Liver (tissue), 9 donors: ENCODE data around the gene PRELID1. TPM values are rescaled to one million over a fixed set of nuclear protein-coding genes. Genes with fewer than 3 reads are reported as not detected.
A peak's percentile ranks its signal among the peaks of the same experiment; 100 is the strongest.

ENCODE experiments used
- DNase-seq: peaks from one replicate; pipeline ENCODE4 v3.0.0-alpha.2; 2017; ENCODE audit warnings: low spot score
- H3K27ac ChIP-seq, 2 donors: one replicate each; pipeline ENCODE4 v1.7.0; 2013; ENCODE audit warnings: inconsistent platforms in 2 of 2, low read length in 2 of 2, control low read depth in 1 of 2, low read depth in 1 of 2, mild to moderate bottlenecking in 1 of 2
- H3K27me3 ChIP-seq, 4 donors: one replicate each; pipeline versions ENCODE4 v1.6.1 to v1.7.0; 2013; ENCODE audit warnings: low read length in 3 of 4, inconsistent platforms in 1 of 4, mild to moderate bottlenecking in 1 of 4, moderate library complexity in 1 of 4; ENCODE audit not compliant: control insufficient read depth in 4 of 4, insufficient read depth in 4 of 4
- H3K36me3 ChIP-seq, 4 donors: one replicate each; pipeline versions ENCODE4 v1.6.1 to v1.7.0; 2013; ENCODE audit warnings: low read length in 3 of 4, mild to moderate bottlenecking in 3 of 4, low read depth in 1 of 4, moderate library complexity in 1 of 4; ENCODE audit not compliant: control insufficient read depth in 4 of 4, insufficient read depth in 3 of 4
- H3K4me1 ChIP-seq, 4 donors: one replicate each; pipeline versions ENCODE4 v1.6.1 to v1.7.0; 2013; ENCODE audit warnings: low read length in 3 of 4, mild to moderate bottlenecking in 3 of 4, moderate library complexity in 1 of 4; ENCODE audit not compliant: control insufficient read depth in 4 of 4, insufficient read depth in 4 of 4
- H3K4me3 ChIP-seq, 3 donors: one replicate each; pipeline versions ENCODE4 v1.6.1 to v1.7.0; 2013; ENCODE audit warnings: low read length in 3 of 3, control low read depth in 1 of 3, low read depth in 1 of 3, mild to moderate bottlenecking in 1 of 3
- H3K9ac ChIP-seq, 2 donors: one replicate each; pipeline ENCODE4 v1.7.0; 2013; ENCODE audit warnings: low read length in 2 of 2, mild to moderate bottlenecking in 2 of 2, moderate library complexity in 2 of 2, control low read depth in 1 of 2, low read depth in 1 of 2
- H3K9me3 ChIP-seq, 4 donors: one replicate each; pipeline versions ENCODE4 v1.6.1 to v1.7.0; 2013; ENCODE audit warnings: low read length in 3 of 4; ENCODE audit not compliant: control insufficient read depth in 4 of 4
- EGR1 ChIP-seq, 2 donors: IDR thresholded peaks; 2 replicates each; pipeline ENCODE4 v1.6.1; 2016 to 2018; ENCODE audit warnings: antibody characterized with exemption in 2 of 2, low read depth in 2 of 2
- FOXA1 ChIP-seq: IDR thresholded peaks from 2 replicates; pipeline ENCODE4 v1.6.1; 2016; ENCODE audit warnings: antibody characterized with exemption
- FOXA2 ChIP-seq: IDR thresholded peaks from 2 replicates; pipeline ENCODE4 v1.6.1; 2016; ENCODE audit warnings: antibody characterized with exemption
- GABPA ChIP-seq, 2 donors: IDR thresholded peaks in 1 of 2; conservative IDR thresholded peaks in 1 of 2; 2 replicates each; pipeline ENCODE4 v1.6.1; 2016; ENCODE audit warnings: antibody characterized with exemption in 2 of 2, mild to moderate bottlenecking in 1 of 2, moderate library complexity in 1 of 2
- HNF4A ChIP-seq, 2 donors: conservative IDR thresholded peaks; 2 replicates each; pipeline ENCODE4 v1.6.1; 2016; ENCODE audit warnings: antibody characterized with exemption in 2 of 2, mild to moderate bottlenecking in 2 of 2
- HNF4G ChIP-seq: IDR thresholded peaks from 2 replicates; pipeline ENCODE4 v1.6.1; 2016; ENCODE audit warnings: antibody characterized with exemption
- JUND ChIP-seq, 2 donors: IDR thresholded peaks; 2 replicates each; pipeline ENCODE4 v1.6.1; 2016; ENCODE audit warnings: antibody characterized with exemption in 2 of 2
- NR2F2 ChIP-seq: IDR thresholded peaks from 2 replicates; pipeline ENCODE4 v1.6.1; 2016; ENCODE audit warnings: antibody characterized with exemption
- RAD21 ChIP-seq, 2 donors: IDR thresholded peaks; 2 replicates each; pipeline ENCODE4 v1.6.1; 2016; ENCODE audit warnings: antibody characterized with exemption in 2 of 2, mild to moderate bottlenecking in 2 of 2
- REST ChIP-seq: IDR thresholded peaks from 2 replicates; pipeline ENCODE4 v1.6.1; 2016; ENCODE audit warnings: antibody characterized with exemption, mild to moderate bottlenecking
- RXRA ChIP-seq, 2 donors: IDR thresholded peaks; 2 replicates each; pipeline ENCODE4 v1.6.1; 2017 to 2018; ENCODE audit warnings: antibody characterized with exemption in 2 of 2, mild to moderate bottlenecking in 1 of 2
- SP1 ChIP-seq: IDR thresholded peaks from 2 replicates; pipeline ENCODE4 v1.6.1; 2018; ENCODE audit warnings: antibody characterized with exemption, mild to moderate bottlenecking
- TAF1 ChIP-seq: conservative IDR thresholded peaks from 2 replicates; pipeline ENCODE4 v1.6.1; 2016; ENCODE audit warnings: antibody characterized with exemption, mild to moderate bottlenecking
- YY1 ChIP-seq: IDR thresholded peaks from 2 replicates; pipeline ENCODE4 v1.6.1; 2016; ENCODE audit warnings: antibody characterized with exemption, mild to moderate bottlenecking
- WGBS: extraction: QIAGEN DNeasy Blood & Tissue Kit; methylation state at CpG from one replicate; pipeline ENCODE4 v1.1.7; 2013; 5-methylcytosine and 5-hydroxymethylcytosine counted together
- polyA plus RNA-seq, 2 donors: library from polyadenylated mRNA; stranded (reverse) in 1 of 2; unstranded in 1 of 2; fragments of 200-250 nt in 1 of 2; fragments of >200 nt in 1 of 2; fragmentation: Nextera tagmentation in 1 of 2; extraction: Ambion mirVana in 1 of 2; gene quantifications; one replicate each; pipeline versions ENCODE4 v1.2.1 to v1.2.3, GENCODE V29; 2013 to 2015
- total RNA-seq, 2 donors: library from RNA; depleted of rRNA; stranded (reverse); fragments of >200 nt; gene quantifications; one replicate each; pipeline ENCODE4 v1.2.3, GENCODE V29; 2014
- TF ChIP-seq, protein P1 (sequence below): IDR thresholded peaks from 2 replicates; pipeline ENCODE4 v1.6.1; 2016; ENCODE audit warnings: antibody characterized with exemption
- TF ChIP-seq, protein P2 (sequence below): fragments of 150-350 bp; IDR thresholded peaks from 2 replicates; pipeline ENCODE4 v1.5.1; 2017; ENCODE audit warnings: improper control_type of control experiment, low read depth, low read length; ENCODE audit not compliant: missing input control
- donor health status: healthy.
- donor health status: healthy.
- donor health status: healthy.
- donor health status: healthy.
- donor health status: healthy.

The PRELID1 gene
- total and polyA plus RNA-seq, 4 donors, result 47.9 to 200 (median 85.3) TPM

- Histone ChIP-seq H3K4me1 (peaks cover 15 to 62% (median 52%) of the 10 kb centered on the region in 4 donors), H3K27ac (peak overlapping the region in 1 of 2 donors; percentile 3), H3K4me3 (peak overlapping the region in 2 of 3 donors; percentile 75 to 99), H3K9me3 (no peaks in the 10 kb centered on the region), H3K36me3 (peaks cover 0 to 9% (median 1%) of the 10 kb centered on the region in 4 donors), H3K27me3 (no peaks in the 10 kb centered on the region), H3K9ac (no peak overlapping the region)
- no peak for DNase-seq
- WGBS, result 83% methylated on average over 5 of the region's 5 CpGs
- TF ChIP-seq RXRA (IDR thresholded peaks at IDR 0.05), result no peak
- TF ChIP-seq TAF1, result no peak
- TF ChIP-seq RAD21 (IDR thresholded peaks at IDR 0.05), result no peak
- no peak for TF ChIP-seq HNF4G
- no peak for TF ChIP-seq SP1
- TF ChIP-seq, protein P1, sequence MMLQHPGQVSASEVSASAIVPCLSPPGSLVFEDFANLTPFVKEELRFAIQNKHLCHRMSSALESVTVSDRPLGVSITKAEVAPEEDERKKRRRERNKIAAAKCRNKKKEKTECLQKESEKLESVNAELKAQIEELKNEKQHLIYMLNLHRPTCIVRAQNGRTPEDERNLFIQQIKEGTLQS, result no peak
- TF ChIP-seq FOXA2, result no peak
- TF ChIP-seq JUND (IDR thresholded peaks at IDR 0.05), result no peak
- TF ChIP-seq HNF4A (conservative IDR thresholded peaks at IDR 0.05), result peak in 1 of 2 donors; percentile 2
Observed at GRCh38 chr5:177349762-177350161, 46.2 kb downstream of the PRELID1 start.

DNA sequence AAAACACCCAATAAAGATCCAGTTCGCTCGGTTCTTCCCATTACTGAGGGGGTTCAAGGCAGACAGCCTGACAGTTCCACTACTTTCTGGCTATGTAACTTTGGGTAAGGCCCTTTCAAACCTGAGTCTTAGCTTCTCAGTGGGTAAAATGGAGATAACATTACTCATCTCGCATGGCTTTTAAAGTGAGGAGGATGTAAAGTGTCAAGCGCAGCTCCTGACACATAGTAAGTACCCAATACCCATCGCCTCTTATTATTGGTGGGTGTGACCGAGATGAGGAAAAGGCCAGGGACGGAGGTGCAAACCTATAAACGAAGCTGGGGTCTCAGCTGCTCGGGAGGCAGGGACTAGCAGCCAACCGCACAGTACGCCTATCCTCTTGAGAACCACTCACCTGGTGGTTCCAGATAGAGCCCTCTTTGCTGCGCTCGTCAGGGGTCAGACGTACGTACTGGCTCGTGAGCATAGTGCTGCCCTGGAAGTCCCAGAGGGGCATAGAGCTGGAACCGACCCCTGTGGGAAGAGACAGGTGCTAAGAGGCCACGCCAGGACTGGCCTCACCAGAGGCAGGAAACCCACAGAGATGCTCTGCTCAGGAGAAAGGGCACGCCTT is 47.3 kb downstream of the PRELID1 start:
- TF ChIP-seq HNF4A (conservative IDR thresholded peaks at IDR 0.05) (no peak), NR2F2 (no peak), SP1 (no peak)
- TF ChIP-seq, protein P2, sequence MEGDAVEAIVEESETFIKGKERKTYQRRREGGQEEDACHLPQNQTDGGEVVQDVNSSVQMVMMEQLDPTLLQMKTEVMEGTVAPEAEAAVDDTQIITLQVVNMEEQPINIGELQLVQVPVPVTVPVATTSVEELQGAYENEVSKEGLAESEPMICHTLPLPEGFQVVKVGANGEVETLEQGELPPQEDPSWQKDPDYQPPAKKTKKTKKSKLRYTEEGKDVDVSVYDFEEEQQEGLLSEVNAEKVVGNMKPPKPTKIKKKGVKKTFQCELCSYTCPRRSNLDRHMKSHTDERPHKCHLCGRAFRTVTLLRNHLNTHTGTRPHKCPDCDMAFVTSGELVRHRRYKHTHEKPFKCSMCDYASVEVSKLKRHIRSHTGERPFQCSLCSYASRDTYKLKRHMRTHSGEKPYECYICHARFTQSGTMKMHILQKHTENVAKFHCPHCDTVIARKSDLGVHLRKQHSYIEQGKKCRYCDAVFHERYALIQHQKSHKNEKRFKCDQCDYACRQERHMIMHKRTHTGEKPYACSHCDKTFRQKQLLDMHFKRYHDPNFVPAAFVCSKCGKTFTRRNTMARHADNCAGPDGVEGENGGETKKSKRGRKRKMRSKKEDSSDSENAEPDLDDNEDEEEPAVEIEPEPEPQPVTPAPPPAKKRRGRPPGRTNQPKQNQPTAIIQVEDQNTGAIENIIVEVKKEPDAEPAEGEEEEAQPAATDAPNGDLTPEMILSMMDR, result no peak
- Histone ChIP-seq H3K9me3 (no peaks in the 10 kb centered on the region), H3K36me3 (peaks cover 0 to 9% (median 1%) of the 10 kb centered on the region in 4 donors), H3K9ac (peak overlapping the region; percentile 84 to 94), H3K27me3 (no peaks in the 10 kb centered on the region), H3K4me1 (peaks cover 19 to 67% (median 55%) of the 10 kb centered on the region in 4 donors), H3K27ac (peak overlapping the region; percentile 83 to 96), H3K4me3 (peak overlapping the region; percentile 75 to 99 (median 93))
- no peak for DNase-seq
- WGBS, result 9% methylated on average over 19 of the region's 19 CpGs

- peak within 1 kb of the TSS; percentile 75 to 99 (median 93) for H3K4me3 ChIP-seq
- H3K36me3 ChIP-seq, result peaks cover 0 to 9% (median 1%) of the 10 kb centered on the region in 4 donors
- peaks cover 19 to 65% (median 55%) of the 10 kb centered on the region in 4 donors for H3K4me1 ChIP-seq
- H3K9me3 ChIP-seq, result no peaks in the 10 kb centered on the region
- DNase-seq, result peak; percentile 92
- H3K9ac ChIP-seq, result peak within 1 kb of the TSS; percentile 84 to 94
- 7% methylated on average over 55 of the region's 55 CpGs for whole genome bisulfite sequencing
- H3K27ac ChIP-seq, result peak within 1 kb of the TSS; percentile 83 to 96
- H3K27me3 ChIP-seq, result no peaks in the 10 kb centered on the region
- TF ChIP-seq REST (no peak), HNF4A (conservative IDR thresholded peaks at IDR 0.05) (no peak), NR2F2 (peak; percentile 60), JUND (IDR thresholded peaks at IDR 0.05) (no peak), GABPA (IDR thresholded peaks at IDR 0.05 in 1 of 2, conservative IDR thresholded peaks at IDR 0.05 in 1 of 2) (peak; percentile 99), RXRA (IDR thresholded peaks at IDR 0.05) (peak in 1 of 2 donors; percentile 33), SP1 (peak; percentile 95), FOXA2 (no peak), YY1 (peak; percentile 98), FOXA1 (no peak), HNF4G (no peak), TAF1 (peak; percentile 59), RAD21 (IDR thresholded peaks at IDR 0.05) (peak in 1 of 2 donors; percentile 34), EGR1 (IDR thresholded peaks at IDR 0.05; ENCODE audit: low read depth in 2 of 2) (no peak)
- TF ChIP-seq, protein P1, result peak; percentile 19
Observed at GRCh38 chr5:177351392-177352329, 48.1 kb downstream of the PRELID1 start, which contains the start of gene LMAN2. TSS of gene LMAN2 (minus strand) at chr5:177351668. CDS start at chr5:177351647, 21 bp downstream.
